Esophagus squamous epithelium (tissue), 4 donors: ENCODE results near the gene GPR132.

Experiments
- POLR2A ChIP-seq, 4 donors: fragments of 450-650 bp; IDR thresholded peaks; one replicate each; pipeline ENCODE4 v1.6.1; 2017; ENCODE audit warnings: antibody characterized with exemption in 4 of 4, mild to moderate bottlenecking in 4 of 4, moderate library complexity in 3 of 4
- TF ChIP-seq, protein P1 (sequence below), 6 experiments: fragments of 450-650 bp in 4 of 6; fragments of 200-600 bp in 2 of 6; sonication (generic) in 2 of 6; IDR thresholded peaks; one replicate each; pipeline ENCODE4 v1.5.1; 2016 to 2019; ENCODE audit warnings: antibody characterized with exemption in 6 of 6, mild to moderate bottlenecking in 4 of 6, moderate library complexity in 4 of 6

DNA sequence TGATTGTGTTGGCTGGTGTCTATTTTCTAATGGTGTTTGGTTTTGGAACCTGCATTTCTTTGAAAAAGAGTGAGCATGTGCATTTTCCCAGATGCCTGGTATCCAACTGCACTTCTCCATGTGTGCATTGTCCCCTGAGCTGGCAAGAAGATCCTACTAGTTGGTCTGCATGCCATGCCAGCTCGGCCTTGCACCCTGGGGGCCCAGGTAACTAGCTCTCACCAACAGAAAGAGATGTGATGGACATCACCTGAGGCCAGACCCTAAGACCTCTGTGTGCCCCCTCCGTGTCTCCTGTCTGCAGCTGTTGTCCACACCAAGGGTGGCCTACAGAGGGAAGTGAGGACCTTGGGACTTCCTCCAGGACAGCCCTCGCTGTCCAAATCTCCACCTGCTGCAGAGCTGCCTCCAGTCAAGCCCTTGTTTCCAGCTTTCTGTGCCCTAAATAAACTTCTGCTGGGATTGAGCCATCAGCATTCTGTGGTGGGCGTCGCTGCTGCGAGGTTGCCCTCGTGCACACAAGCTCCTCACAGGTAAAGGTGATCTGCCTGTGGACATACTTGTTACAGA, 30.1 kb upstream of the GPR132 start:
- no peak for TF ChIP-seq POLR2A (IDR thresholded peaks at IDR 0.05)
- TF ChIP-seq, protein P1, sequence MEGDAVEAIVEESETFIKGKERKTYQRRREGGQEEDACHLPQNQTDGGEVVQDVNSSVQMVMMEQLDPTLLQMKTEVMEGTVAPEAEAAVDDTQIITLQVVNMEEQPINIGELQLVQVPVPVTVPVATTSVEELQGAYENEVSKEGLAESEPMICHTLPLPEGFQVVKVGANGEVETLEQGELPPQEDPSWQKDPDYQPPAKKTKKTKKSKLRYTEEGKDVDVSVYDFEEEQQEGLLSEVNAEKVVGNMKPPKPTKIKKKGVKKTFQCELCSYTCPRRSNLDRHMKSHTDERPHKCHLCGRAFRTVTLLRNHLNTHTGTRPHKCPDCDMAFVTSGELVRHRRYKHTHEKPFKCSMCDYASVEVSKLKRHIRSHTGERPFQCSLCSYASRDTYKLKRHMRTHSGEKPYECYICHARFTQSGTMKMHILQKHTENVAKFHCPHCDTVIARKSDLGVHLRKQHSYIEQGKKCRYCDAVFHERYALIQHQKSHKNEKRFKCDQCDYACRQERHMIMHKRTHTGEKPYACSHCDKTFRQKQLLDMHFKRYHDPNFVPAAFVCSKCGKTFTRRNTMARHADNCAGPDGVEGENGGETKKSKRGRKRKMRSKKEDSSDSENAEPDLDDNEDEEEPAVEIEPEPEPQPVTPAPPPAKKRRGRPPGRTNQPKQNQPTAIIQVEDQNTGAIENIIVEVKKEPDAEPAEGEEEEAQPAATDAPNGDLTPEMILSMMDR (IDR thresholded peaks at IDR 0.05): no peak
